ENCODE data around the gene MTHFD1. TPM values are rescaled to one million over a fixed set of nuclear protein-coding genes. Genes with fewer than 3 reads are reported as not detected.

The MTHFD1 gene
- total and polyA plus RNA-seq, 2 of the 4 experiments (the other 2 are of a cell fraction) = 32.2 to 64.9 TPM

DNA sequence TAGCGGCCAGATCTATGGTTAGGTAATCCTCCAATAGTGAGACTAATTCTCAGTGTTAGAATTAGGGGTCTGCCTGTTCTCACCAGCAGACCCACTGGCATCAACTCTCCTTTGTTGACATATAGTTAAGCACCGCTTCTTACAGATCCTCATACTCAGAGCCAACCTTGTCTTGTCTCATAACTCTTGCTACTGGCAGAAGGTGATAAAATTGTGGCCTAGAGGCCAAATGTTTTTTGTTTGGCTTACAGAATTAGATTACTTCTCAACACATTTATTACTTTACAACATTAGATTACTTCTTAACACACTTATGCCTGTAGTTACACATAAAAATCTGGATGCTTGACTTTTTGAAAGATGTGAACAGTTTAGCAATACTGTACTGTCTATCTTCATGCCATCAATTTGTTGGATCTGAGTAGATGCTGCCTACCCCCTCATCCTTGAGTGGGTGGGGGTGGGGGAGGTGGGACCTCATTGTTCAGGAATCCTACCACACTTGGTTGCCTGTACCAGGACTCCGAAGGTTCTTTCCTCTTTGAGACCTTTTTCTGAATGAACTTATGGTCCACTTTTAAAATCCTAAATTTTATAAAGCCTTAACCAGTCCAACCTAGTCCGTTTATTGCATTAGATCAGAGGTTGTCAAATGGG is 7.0 kb downstream of the MTHFD1 start:
- no peak for ATAC-seq (ENCODE audit: low read depth)
- BruUV-seq (replicated peaks) = no TSS peak

More for the DNA sequence above, 7.0 kb downstream of the MTHFD1 start:
- Histone ChIP-seq H3K9me1 (ENCODE audit: insufficient read depth, low read length) (no peaks in the 10 kb centered on the region; the same call in 1 of the 2 replicates), H3K4me3 (ENCODE audit: insufficient read depth, low read depth, low read length) (no peak overlapping the region), H3K27me3 (ENCODE audit: control insufficient read depth, insufficient read depth, low read length) (no peaks in the 10 kb centered on the region), H3K14ac (replicated peaks; ENCODE audit: low read depth, low read length) (no peak overlapping the region), H3K27ac (ENCODE audit: insufficient read depth, low read length) (no peak overlapping the region), H3K79me1 (ENCODE audit: low read depth in 1 of 2, low read length in 2 of 2) (peaks cover 6 to 38% of the 10 kb centered on the region in 2 experiments; a peak in 2 of 4 replicates), H2AK9ac (replicated peaks; ENCODE audit: low read depth, low read length, poor library complexity) (no peak overlapping the region), H3K4me2 (ENCODE audit: low read depth, low read length) (no peak overlapping the region), H2BK120ac (ENCODE audit: low read depth, low read length) (no peak overlapping the region), H3K9ac (ENCODE audit: low read depth, low read length) (no peak overlapping the region), H3K23ac (ENCODE audit: low read depth, low read length) (no peak overlapping the region), H3K56ac (ENCODE audit: extremely low read depth, insufficient read depth, low read length) (no peak overlapping the region), H3K4ac (ENCODE audit: low read depth, low read length) (no peak overlapping the region), H2BK20ac (ENCODE audit: low read depth, low read length) (no peak overlapping the region), H2AFZ (replicated peaks; ENCODE audit: low read length, poor library complexity) (no peak overlapping the region), H3K4me1 (ENCODE audit: control insufficient read depth, insufficient read depth, low read length) (no peaks in the 10 kb centered on the region), H2BK15ac (ENCODE audit: low read depth, low read length) (no peak overlapping the region), H4K91ac (ENCODE audit: insufficient read depth, low read depth, low read length) (no peak overlapping the region), H3K9me3 (ENCODE audit: control insufficient read depth, insufficient read depth, low read length) (no peaks in the 10 kb centered on the region), H4K8ac (ENCODE audit: low read depth in 2 of 2, low read length in 2 of 2) (no peak overlapping the region), H3K36me3 (ENCODE audit: control insufficient read depth, insufficient read depth, low read length) (0 out of 2 replicates have a peak, but pooled peaks cover 2% of the 10 kb centered on the region), H2AK5ac (ENCODE audit: low read depth, low read length) (no peak overlapping the region), H2BK5ac (ENCODE audit: low read depth, low read length, poor library complexity, severe bottlenecking) (no peak overlapping the region), H4K5ac (ENCODE audit: low read depth, low read length) (no peak overlapping the region), H4K20me1 (ENCODE audit: insufficient read depth, low read length) (peaks cover 3% of the 10 kb centered on the region), H3K18ac (ENCODE audit: low read depth, low read length) (no peak overlapping the region)
- ChIA-PET POLR2A (ENCODE audit: unreplicated experiment) (no interaction called here), CTCF (no interaction called here)
- intact Hi-C loops (cut with micrococcal nuclease) = no loop called here
- no peak for TF ChIP-seq MXI1 (IDR thresholded peaks at IDR 0.05; ENCODE audit: borderline replicate concordance, low read depth, low read length)
- in situ Hi-C loops (cut with MboI; ENCODE audit: low sequenced_read_pairs) = no loop called here
- no peak for DNase-seq
- dilution Hi-C loops (cut with HindIII; ENCODE audit: low sequenced_read_pairs, unreplicated experiment) = no loop called here
- WGBS, 2 experiments (ENCODE audit: extremely low coverage in 2 of 2, insufficient read length in 1 of 2) = no CpG with 5 or more reads among the region's 4 CpGs

All from IMR-90 (cell line).